ENCODE measurements around the gene RAG1.

The RAG1 gene

DNA sequence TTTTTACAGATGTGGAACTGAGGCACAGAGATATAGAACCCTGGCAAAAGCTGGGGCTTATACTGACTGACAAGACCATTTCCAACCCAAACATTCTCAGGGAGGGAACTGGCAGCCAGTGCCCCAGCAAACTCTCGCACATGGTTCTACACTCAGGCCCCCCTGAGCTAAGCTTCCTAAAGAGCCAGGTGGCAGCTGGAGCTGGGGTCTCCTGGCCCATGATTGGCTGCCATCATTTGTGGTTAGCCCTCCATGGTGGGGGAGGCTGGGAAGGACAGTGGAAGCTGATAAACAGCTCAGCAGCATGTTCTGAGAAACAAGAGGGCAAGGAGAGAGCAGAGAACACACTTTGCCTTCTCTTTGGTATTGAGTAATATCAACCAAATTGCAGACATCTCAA is at the start of gene RAG1:
Gene RAG1, plus strand, starts transcription at position 314 of the 400 bp plus-strand sequence. CDS start 5,298 bp downstream, outside the sequence.
- no peak within 1 kb of the TSS for H2AFZ ChIP-seq (ENCODE audit: low read depth, low read length)
- peaks cover 58% of the 10 kb centered on the region for H3K27me3 ChIP-seq (ENCODE audit: low read depth, low read length)
- no peaks in the 10 kb centered on the region for H3K79me2 ChIP-seq (ENCODE audit: low read length)
- no peaks in the 10 kb centered on the region for H3K36me3 ChIP-seq (replicated peaks; ENCODE audit: low read depth, low read length)
- no peaks in the 10 kb centered on the region for H3K9me3 ChIP-seq (ENCODE audit: insufficient read depth, low read length)
- no peak within 1 kb of the TSS for H3K4me2 ChIP-seq (ENCODE audit: low read length)
- no peak within 1 kb of the TSS for H3K27ac ChIP-seq (ENCODE audit: low read length)
- H3K9ac ChIP-seq (ENCODE audit: low read length), result no peak within 1 kb of the TSS
- H3K4me3 ChIP-seq (ENCODE audit: low read length), result no peak within 1 kb of the TSS
- no peak for TF ChIP-seq EZH2phosphoT487 (IDR thresholded peaks at IDR 0.05; ENCODE audit: low read depth)
- TF ChIP-seq CTCF (IDR thresholded peaks at IDR 0.05; ENCODE audit: low read depth, low read length), result no peak
- no peaks in the 10 kb centered on the region for H3K4me1 ChIP-seq (ENCODE audit: low read length)
- H4K20me1 ChIP-seq (ENCODE audit: insufficient read depth, low read length), result no peaks in the 10 kb centered on the region

GRCh38 chr11:36530840-36531239 is 37.0 kb upstream of the RAG1 start:
- Histone ChIP-seq H3K4me1 (ENCODE audit: low read length) (no peaks in the 10 kb centered on the region), H3K9me3 (ENCODE audit: insufficient read depth, low read length) (no peaks in the 10 kb centered on the region), H4K20me1 (ENCODE audit: insufficient read depth, low read length) (no peaks in the 10 kb centered on the region), H3K36me3 (replicated peaks; ENCODE audit: low read depth, low read length) (no peaks in the 10 kb centered on the region), H3K79me2 (ENCODE audit: low read length) (no peaks in the 10 kb centered on the region), H3K27me3 (ENCODE audit: low read depth, low read length) (no peaks in the 10 kb centered on the region), H3K4me3 (ENCODE audit: low read length) (no peak overlapping the region), H2AFZ (ENCODE audit: low read depth, low read length) (no peak overlapping the region), H3K9ac (ENCODE audit: low read length) (no peak overlapping the region), H3K4me2 (ENCODE audit: low read length) (no peak overlapping the region), H3K27ac (ENCODE audit: low read length) (no peak overlapping the region)
- TF ChIP-seq CTCF (IDR thresholded peaks at IDR 0.05; ENCODE audit: low read depth, low read length) (no peak), EZH2phosphoT487 (IDR thresholded peaks at IDR 0.05; ENCODE audit: low read depth) (no peak)

DNA sequence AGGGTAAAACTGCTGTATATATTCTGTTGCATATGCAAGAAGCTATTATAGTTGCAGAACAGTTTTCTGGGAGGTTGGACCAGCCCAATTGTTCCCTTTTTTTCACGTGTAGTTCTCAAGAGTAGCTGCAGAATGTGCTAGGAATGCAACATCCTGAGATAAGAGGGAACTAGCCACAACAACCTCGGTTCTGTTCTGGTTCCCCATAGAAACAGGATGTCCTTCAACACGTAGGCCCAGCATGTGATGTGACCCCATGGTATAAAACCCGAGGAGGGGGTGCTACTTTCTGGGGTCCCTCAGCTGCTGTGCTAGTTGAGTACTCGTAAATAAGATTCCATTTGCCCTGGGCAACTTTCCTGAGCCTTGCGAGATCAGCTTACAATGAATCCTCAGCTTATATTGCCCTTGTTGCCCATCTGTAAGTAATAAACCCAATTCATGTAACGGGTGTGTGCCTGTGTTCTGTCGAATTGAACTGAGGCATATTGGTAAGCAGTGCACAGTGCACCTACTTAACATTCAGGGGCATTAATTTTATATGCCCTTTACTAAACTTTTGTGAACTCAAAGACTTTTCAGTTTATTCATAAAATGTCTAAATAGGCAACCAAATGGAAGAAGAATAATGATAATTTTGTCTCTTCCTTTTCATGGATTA is 34.7 kb upstream of the RAG1 start:
- no peaks in the 10 kb centered on the region for H3K79me2 ChIP-seq (ENCODE audit: low read length)
- no peaks in the 10 kb centered on the region for H3K27me3 ChIP-seq (ENCODE audit: low read depth, low read length)
- H3K4me1 ChIP-seq (ENCODE audit: low read length), result no peaks in the 10 kb centered on the region
- H3K4me3 ChIP-seq (ENCODE audit: low read length), result no peak overlapping the region
- no peaks in the 10 kb centered on the region for H3K9me3 ChIP-seq (ENCODE audit: insufficient read depth, low read length)
- no peak overlapping the region for H3K9ac ChIP-seq (ENCODE audit: low read length)
- no peak overlapping the region for H3K27ac ChIP-seq (ENCODE audit: low read length)
- H2AFZ ChIP-seq (ENCODE audit: low read depth, low read length), result no peak overlapping the region
- no peaks in the 10 kb centered on the region for H3K36me3 ChIP-seq (replicated peaks; ENCODE audit: low read depth, low read length)
- no peak overlapping the region for H3K4me2 ChIP-seq (ENCODE audit: low read length)
- no peak for TF ChIP-seq EZH2phosphoT487 (IDR thresholded peaks at IDR 0.05; ENCODE audit: low read depth)
- no peak for TF ChIP-seq CTCF (IDR thresholded peaks at IDR 0.05; ENCODE audit: low read depth, low read length)
- no peaks in the 10 kb centered on the region for H4K20me1 ChIP-seq (ENCODE audit: insufficient read depth, low read length)

GRCh38 chr11:36534276-36534840 is 33.4 kb upstream of the RAG1 start:
- no peaks in the 10 kb centered on the region for H3K79me2 ChIP-seq (ENCODE audit: low read length)
- H3K4me2 ChIP-seq (ENCODE audit: low read length), result no peak overlapping the region
- no peak overlapping the region for H3K9ac ChIP-seq (ENCODE audit: low read length)
- no peaks in the 10 kb centered on the region for H3K36me3 ChIP-seq (replicated peaks; ENCODE audit: low read depth, low read length)
- no peaks in the 10 kb centered on the region for H3K4me1 ChIP-seq (ENCODE audit: low read length)
- no peak overlapping the region for H3K27ac ChIP-seq (ENCODE audit: low read length)
- H3K9me3 ChIP-seq (ENCODE audit: insufficient read depth, low read length), result no peaks in the 10 kb centered on the region
- no peak overlapping the region for H2AFZ ChIP-seq (ENCODE audit: low read depth, low read length)
- no peaks in the 10 kb centered on the region for H4K20me1 ChIP-seq (ENCODE audit: insufficient read depth, low read length)
- H3K4me3 ChIP-seq (ENCODE audit: low read length), result no peak overlapping the region
- no peak for TF ChIP-seq EZH2phosphoT487 (IDR thresholded peaks at IDR 0.05; ENCODE audit: low read depth)
- no peak for TF ChIP-seq CTCF (IDR thresholded peaks at IDR 0.05; ENCODE audit: low read depth, low read length)
- no peaks in the 10 kb centered on the region for H3K27me3 ChIP-seq (ENCODE audit: low read depth, low read length)

Measured in OCI-LY3 (cell line).